ENCODE data around the gene CPD. TPM values are rescaled to one million over a fixed set of nuclear protein-coding genes. Genes with fewer than 3 reads are reported as not detected.

Gene CPD
- total and polyA plus RNA-seq, 2 of the 13 experiments (the other 11 are each of a cell fraction or from before 2014, with no cell fraction given) = 46.1 to 72.3 TPM

- no peak for TF ChIP-seq ZNF800 (CRISPR knock-in tag; IDR thresholded peaks at IDR 0.05)
- no peak for TF ChIP-seq ZNF782 (CRISPR knock-in tag; IDR thresholded peaks at IDR 0.05; ENCODE audit: borderline replicate concordance)
- no peak for TF ChIP-seq ZNF552 (CRISPR knock-in tag; IDR thresholded peaks at IDR 0.05; ENCODE audit: borderline replicate concordance)
- TF ChIP-seq HBP1 (CRISPR knock-in tag; IDR thresholded peaks at IDR 0.05; ENCODE audit: low read depth) = peak; percentile 72; the same call in 1 of the 2 replicates
- TF ChIP-seq XBP1 (CRISPR knock-in tag; IDR thresholded peaks at IDR 0.05) = no peak
- peak; percentile 22; the same call in 1 of the 2 replicates for TF ChIP-seq HOXD1 (CRISPR knock-in tag; IDR thresholded peaks at IDR 0.05)
- peak; percentile 42; the same call in 1 of the 2 replicates for TF ChIP-seq ZFP90 (CRISPR knock-in tag; IDR thresholded peaks at IDR 0.05; ENCODE audit: borderline replicate concordance)
- TF ChIP-seq NR2F1 (CRISPR knock-in tag; IDR thresholded peaks at IDR 0.05) = peak in 1 of 2 experiments; percentile 37; a peak in 1 of 4 replicates
- peak; percentile 46 for TF ChIP-seq MAX (IDR thresholded peaks at IDR 0.05)
- no peak for TF ChIP-seq TRAFD1 (CRISPR knock-in tag; IDR thresholded peaks at IDR 0.05; ENCODE audit: borderline replicate concordance)
- TF ChIP-seq BRCA1 (CRISPR knock-in tag; IDR thresholded peaks at IDR 0.05) = no peak
- TF ChIP-seq NFIB (CRISPR knock-in tag; IDR thresholded peaks at IDR 0.05; ENCODE audit: borderline replicate concordance) = no peak
- peak; percentile 74; the same call in 1 of the 2 replicates for TF ChIP-seq ZNF878 (CRISPR knock-in tag; IDR thresholded peaks at IDR 0.05)
- no peak for TF ChIP-seq MAFG (CRISPR knock-in tag; IDR thresholded peaks at IDR 0.05)
- no peak; the same call in 1 of the 2 replicates for TF ChIP-seq RAD21 (CRISPR knock-in tag; IDR thresholded peaks at IDR 0.05)
- no peak for TF ChIP-seq CENPBD1 (CRISPR knock-in tag; IDR thresholded peaks at IDR 0.05; ENCODE audit: borderline replicate concordance, low read depth)
- no peak for TF ChIP-seq ZNF704 (CRISPR knock-in tag; IDR thresholded peaks at IDR 0.05; ENCODE audit: borderline replicate concordance)
- peak; percentile 82 for TF ChIP-seq MEF2D (CRISPR knock-in tag; IDR thresholded peaks at IDR 0.05)
- no peak for TF ChIP-seq ZNF563 (CRISPR knock-in tag; IDR thresholded peaks at IDR 0.05)
- TF ChIP-seq MZF1 (CRISPR knock-in tag; IDR thresholded peaks at IDR 0.05; ENCODE audit: borderline replicate concordance) = peak; percentile 32; the same call in 1 of the 2 replicates
Observed at GRCh38 chr17:30344283-30345088, 34.2 kb upstream of the CPD start (continued).
